CD4-positive, alpha-beta T cell treated with Interleukin-12 subunit alpha and Interleukin-12 subunit beta, for 1 hour (primary cell): Measurements from ENCODE around the gene RBPMS2.

Experiments
- DNase-seq: peaks from one replicate; pipeline ENCODE4 v3.0.0-alpha.2; 2020

Gene RBPMS2

DNA sequence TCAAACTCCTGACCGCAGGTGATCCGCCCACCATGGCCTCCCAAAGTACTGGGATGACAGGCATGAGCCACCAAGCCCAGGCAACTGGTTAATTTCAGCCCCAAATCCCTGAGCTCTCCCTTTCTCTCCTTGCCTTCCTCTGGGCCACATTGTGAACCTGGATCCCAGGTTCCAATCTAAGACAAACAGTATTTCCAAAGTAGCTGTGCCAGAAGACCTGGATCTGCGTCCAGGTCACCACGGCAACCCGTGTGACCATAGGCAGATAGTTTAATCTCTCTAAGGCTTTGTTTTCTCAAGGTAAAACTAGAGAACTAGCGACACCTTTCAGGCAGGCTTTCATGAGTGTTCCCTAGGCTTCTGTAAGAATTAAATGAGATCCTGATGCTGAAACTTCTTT is 5.9 kb upstream of the RBPMS2 start:
- no peak for DNase-seq

DNA sequence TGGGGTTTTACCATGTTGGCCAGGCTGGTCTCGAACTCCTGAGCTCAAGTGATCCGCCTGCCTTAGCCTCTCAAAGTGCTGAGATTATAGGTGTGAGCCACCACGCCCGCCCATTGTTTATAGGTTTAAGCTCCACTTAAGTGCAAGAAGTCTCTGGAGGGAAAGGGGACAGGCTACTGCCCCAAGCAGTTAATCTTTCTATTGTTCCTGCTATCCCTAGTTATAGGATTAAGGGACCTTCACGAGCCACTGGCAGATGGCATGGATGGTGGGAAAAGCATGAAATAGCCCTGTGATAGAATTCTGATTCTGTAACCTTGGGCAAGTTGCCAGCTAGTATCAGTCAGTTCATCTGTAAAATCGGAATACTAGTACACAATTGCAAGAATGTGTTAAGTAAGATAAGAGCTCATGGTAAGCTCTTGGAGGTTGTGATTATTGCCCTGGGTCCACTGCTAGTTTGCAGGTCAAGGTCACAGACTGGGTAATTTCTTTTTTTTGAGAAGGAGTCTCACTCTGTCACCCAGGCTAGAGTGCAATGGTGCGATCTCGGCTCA is 5.3 kb upstream of the RBPMS2 start:
- no peak for DNase-seq

DNA sequence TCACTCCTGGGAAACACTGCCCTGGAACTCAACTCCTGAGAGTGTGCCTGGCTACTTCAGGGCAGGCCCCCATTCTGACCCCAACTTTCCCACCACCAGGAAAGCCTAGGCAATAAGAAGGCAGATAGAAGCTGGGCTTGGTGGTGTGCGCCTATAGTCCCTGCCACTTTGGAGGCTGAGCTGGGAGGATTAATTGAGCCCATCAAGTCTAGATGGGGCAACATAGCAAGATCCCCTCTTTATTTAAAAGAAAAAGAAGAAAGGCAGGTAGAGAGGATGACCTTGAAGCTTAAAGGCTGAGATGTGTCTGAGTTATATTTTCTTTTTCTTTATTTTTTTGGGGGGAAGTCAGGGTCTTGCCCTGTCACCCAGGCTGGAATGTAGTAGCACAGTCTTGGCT is 4.2 kb upstream of the RBPMS2 start:
- DNase-seq: no peak

DNA sequence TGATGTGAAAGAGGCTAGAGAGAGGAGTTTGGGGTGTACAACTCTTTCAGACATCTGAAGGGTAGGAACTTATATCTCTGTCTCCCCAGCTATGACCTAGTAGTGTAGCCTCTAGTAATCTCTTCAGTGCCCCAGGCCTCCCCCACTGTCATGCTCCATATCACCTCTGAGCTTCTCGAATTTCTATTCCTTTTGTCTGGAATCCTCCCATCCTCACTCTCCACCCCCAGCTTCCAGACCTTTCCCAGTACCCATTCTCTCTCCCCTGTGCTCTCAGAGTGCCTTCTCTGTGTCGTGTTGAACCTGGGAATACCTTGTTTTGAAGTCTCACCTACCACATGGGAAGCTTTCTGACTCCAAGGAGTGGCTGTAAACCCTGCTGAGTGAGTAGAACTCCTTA is 3.6 kb upstream of the RBPMS2 start:
- DNase-seq: no peak

DNA sequence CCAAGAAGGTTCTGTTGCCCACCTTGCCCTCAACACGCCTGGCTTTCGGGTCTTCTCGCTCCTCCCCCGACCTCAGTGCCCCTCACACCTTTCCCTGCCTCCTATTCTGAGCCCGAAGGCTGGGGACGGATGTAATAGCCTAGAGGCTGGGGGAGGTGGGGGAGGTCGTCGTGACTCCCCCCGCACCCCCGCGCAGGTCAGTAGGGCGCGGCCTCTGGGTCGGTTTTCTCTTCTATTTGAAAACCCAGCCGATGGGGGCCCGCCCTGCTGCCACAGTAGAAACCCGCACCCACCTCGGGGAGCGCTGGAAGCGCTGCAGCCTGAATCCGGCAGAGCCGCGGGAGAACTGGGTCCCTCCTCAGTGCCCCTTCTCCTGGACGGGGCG is 1.0 kb upstream of the RBPMS2 start:
- no peak for DNase-seq

DNA sequence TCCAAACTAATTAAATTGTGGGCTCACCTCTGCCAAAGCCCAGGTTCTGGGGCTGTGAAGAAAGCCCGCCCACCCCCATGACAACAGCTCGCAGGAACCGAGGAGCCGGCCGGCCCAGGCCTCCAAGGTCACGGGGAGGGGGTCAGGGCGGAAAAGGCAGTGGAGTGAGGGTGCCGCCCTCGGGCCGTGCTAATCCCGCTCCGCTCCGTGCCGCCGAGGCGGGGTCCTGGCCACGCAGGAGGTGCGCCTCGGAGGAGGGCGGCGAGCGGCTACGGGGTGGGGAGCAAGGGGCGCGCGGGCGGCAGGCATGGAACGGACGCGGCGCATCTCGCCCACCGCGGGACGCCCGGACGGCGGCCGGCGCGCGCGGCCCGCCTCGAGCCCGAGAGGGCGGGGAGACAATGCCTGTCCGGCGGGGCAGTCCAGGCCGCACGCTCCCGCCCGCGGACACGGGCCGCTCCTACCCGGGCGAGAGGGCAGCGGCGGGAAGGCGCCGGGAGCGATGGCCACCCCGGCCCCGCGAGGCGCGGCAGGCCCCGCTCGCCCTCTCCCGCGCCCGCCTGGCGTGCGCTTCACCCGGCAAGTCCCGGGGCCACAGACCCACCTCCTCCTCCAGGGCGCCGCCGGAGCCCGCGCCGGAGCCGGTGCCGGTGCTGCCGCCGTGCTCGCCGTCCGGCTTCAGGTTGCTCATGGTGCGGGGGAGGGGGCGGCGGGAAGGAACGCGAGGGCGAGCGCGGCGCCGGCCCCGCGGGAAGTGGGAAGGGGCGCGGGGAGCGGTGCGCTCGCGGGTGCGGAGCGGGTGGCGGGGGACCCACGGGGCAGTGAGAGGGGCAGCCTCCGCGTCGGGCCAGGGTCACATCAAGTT is 528 bp downstream of the RBPMS2 start:
- DNase-seq: no peak

DNA sequence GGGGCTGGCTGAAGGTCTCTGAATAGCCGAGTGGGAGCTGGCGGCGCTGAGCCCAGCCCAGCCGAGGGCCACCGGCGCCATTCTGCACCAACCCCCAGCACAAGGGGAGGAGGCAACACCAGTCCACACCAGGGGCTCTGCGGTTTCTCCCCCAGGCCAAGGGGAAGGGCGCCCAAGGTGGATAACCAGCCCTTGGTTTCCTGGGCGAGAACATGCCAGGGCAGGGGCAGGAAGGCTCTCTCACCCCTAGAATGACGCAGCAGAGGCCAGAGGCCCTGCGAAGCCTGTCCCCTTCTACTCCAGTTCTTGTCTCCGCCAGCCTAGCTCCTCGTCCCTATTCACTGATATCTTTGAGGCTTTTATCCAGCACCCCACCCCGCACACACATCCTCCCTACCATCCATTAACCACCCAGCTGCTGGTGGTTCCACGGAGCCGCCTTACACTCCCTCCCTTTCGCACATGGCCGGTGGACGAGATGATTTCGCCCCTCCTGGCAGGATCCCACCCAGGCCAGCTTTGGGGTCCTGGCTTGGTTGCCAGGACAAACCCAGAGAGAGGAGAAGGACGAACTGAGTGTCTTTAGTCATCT is 1.3 kb downstream of the RBPMS2 start:
- DNase-seq: no peak

DNA sequence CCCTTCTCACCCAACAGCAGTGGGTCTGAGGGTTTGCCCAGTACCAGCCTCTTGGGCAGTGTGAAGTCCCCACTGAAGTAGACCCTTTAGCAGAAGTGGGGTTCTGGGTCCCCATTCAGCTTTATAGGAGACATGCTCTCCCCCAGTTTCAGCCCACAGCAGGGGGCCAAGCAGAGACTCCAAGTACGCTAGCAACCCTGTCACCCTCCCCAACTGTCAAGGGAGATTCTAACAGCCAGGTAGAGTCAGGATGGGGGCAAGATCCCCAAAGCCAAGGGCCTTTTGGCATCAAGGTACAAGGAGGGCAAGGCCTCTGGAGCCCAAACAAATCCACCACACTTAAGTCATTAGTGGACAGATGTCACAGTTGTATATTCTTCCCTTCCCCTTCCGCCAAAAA is 1.8 kb downstream of the RBPMS2 start:
- DNase-seq: no peak

DNA sequence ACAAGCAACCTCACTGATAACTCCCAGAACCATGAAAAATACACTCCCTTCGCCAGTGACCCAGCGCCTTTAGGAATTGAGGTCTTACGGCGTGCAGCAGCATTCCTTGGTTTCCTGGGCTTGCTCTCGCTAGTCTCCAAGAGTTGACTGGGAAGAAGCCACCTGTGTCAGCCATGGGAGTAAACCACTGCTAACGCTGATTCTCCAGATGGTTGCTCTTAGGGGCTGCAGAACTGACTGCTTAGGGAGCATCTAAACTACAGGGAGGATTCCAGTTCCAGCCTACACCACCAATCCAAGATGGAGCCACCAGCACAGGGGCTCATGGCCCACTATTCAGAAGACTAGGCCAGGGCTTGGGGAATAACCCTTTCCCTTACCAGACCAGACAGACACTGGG is 2.4 kb downstream of the RBPMS2 start:
- DNase-seq: no peak

DNA sequence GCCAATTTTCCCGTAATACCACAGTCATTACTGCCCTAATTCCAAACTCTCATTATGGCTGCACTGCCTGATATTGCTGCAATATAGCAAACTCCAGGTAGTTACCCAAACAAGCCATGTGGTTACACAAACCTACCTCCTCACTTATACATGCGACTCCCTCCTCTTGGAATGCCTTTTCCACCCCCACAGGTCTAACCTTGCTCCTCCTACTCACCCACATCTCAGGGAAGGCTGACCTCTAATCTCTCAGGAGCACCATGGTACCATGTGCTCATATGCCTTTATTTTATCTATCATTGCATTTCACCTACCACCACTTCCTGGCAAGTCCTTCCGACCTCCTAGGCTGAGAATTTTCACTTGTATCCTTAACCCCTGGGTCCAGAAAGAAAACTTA is 2.9 kb downstream of the RBPMS2 start:
- DNase-seq: no peak

DNA sequence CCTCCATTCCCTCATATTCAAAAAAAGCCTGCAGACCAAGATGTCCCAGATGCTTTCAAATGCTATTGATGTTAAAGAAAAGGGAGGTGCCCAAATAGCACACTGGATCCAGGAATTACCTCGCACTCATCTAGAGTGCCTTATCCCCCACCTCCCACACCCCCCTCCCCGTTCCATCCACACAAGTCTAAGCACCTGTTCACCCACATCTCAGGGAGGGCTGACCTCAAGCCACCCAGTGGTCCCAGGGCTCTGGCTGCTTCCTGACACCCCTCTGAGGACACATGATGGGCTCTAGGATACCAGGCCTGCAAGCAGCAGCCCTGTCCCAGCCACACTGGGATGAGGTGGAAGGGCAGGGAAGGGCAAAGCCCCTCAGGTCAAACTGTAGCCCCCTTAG is 4.8 kb downstream of the RBPMS2 start:
- no peak for DNase-seq

DNA sequence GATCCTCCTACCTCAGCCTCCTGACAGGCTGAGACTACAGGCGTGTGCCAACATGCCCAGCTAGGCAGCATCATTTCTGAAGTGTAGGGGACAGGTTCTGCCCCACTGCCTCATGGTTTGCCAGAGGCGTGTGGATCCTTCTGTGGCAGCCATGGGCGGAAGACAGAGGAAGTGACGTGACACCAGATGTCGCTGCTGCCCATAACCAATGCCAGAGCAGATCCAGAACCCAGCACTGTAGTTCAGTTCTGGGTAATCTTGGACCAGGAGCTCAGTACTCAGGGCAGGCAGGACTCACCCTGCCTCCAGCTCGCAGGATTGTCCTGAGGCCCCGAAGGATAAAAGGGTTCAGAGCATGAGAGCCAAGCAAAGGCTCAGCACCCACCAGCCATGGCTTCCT is 8.2 kb downstream of the RBPMS2 start:
- peak; percentile 20 for DNase-seq

DNA sequence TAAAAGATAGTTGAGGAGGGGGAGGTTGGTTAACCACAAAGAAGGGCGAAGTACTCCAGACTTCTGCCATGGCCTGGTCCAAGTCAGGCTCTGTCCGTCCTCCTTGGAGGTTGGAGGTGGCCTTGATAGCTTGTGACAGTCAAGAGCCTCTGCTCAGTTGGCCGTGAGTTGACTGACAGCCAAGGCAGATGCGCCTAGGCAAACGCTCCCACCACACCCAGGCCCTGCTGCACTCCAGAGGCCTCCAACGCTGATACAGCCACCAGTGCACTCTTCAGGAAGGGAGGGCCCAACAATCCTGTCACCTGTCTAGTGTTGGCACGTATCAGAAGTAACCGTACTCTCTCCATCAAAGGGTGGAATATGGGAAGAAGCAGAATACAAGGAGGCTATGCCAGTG is 9.3 kb downstream of the RBPMS2 start:
- no peak for DNase-seq

DNA sequence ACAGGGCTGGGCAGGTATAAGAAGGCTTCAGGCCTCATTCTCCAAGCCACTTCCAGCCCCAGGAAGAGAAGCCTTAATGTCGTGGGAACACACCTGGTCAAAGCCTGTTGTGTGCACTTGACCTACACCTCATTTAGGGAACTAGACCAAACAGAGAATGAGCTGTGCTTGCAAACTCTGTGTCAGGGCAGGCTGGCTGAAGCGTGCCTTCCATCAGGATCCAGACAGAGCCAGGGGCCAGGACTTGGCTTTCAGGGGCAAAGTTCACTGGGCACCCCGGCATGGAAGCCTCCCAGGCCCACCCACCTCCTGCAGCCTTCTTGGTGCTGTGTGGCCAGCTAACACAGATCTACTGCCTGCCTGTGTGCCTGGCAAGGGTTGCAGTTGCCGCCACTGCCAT is 11.5 kb downstream of the RBPMS2 start:
- DNase-seq: no peak

DNA sequence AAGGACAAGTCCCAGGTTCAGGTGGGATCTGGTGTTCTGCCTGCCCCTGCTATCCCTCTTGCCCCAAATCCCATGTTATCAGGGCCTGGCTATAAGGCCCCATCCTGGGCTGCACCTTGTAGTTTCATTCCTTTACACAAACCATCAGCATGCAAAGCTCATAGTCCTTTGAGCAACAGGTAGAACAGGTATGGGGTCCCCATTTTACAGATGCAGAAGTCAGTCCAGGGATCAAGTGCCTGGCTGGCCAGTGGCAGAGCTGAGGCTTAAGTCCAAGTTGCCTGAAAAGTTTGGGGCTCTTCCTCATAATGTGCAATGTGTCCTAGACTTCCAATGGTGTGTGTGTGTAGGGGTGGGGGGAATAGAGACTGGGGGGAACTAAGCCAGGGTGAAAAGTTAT is 11.9 kb downstream of the RBPMS2 start:
- no peak for DNase-seq

DNA sequence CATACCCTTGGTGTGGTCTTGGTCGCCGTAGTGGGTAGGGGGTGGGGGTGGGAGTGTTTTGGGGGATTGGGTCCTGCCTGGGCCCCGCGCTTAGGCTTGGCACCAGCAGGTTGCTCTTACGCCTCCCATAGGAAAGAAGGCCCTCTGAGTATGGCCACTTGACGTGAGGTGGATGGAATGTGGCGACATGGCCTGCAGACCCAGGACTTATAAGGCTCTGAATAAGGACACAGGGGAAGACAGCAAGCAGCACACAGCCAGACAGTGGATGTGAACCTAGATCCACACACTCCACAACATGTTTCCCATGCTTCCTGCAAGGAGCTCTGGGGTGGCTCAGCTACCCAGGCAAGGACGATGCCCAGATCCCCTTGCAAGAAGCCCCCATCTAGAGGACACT is 12.4 kb downstream of the RBPMS2 start:
- DNase-seq: no peak

DNA sequence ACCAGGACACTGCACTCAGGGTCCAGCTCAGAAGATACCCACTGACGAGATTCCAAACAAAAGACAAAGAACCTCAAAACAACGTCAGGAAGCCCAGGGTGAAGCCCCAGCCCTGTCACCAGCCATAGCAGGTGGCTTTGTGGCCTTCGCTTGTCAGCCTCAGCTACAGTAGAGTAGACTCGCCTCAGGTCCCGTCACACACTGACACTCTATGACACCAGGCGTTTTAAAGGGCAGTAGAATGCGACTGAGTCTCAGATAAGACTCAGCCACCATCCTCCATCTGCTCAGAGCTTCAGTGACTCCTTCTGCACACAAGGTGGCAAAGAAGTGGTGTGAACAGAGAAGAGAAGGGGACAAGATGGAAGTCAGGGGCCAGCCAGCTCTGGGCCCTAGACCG is 12.8 kb downstream of the RBPMS2 start:
- DNase-seq: no peak

DNA sequence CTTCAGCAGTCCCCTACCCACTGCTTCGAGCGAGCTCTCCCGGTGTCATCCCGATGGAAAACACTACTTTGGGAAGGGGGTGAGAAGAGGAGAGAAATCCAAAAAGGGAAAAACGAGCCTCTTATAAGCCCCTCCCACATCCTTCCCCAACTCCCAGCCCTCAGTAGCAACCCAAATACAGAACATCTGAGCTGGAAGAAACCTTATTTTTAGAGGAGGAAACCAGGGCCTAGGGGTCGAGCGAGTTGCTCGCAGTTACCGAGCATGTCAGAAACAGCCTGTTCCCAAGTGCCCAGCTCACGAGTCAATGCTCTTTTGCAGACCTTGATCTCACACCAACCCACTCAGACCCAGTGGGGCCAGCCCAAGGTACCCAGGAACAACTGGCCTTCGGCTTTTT is 14.2 kb downstream of the RBPMS2 start:
- DNase-seq: no peak

DNA sequence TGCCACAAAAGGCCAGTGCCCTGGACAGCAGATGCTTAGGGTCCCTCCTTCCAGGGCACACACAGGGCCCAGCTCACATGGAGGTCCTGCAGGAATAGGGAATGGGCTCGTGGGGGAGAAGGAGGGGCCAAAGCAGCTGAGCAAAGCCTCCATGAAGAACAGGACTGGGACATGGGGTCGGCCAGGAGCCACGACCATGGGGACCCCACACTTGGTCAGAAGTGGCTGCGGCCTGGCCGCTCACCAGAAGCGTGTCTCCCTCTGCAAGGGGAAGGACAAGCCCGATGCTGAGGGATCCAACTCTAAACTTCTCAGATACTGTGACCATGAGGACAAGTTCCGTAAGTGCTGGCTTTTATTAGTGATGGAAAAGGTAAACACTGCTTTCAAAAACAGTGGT is 15.3 kb downstream of the RBPMS2 start:
- DNase-seq: no peak

DNA sequence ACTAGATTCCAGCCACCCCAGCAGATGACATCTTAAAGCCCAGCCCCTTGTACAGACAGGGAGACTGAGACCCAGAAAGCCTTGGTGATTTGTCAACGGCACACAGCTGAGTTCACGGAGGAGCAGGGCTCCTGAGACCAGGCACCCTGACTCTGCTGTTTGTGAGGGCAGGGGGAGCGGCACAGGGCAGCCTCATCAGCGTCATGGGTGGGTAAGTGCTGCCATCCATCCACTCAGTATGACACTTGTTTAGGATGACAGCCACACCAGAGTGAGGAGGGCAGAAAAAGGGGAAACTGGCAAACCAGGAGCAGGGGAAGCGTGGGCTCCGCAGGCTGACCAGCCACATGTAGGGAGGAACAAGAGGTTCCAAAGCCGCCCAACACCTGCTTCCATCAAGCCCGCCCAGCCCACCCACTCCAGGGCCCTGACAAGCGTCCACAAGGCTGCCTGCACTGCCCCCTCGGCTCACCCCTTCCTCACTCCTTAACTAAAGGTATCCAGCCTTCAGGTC is 19.9 kb downstream of the RBPMS2 start:
- no peak for DNase-seq

DNA sequence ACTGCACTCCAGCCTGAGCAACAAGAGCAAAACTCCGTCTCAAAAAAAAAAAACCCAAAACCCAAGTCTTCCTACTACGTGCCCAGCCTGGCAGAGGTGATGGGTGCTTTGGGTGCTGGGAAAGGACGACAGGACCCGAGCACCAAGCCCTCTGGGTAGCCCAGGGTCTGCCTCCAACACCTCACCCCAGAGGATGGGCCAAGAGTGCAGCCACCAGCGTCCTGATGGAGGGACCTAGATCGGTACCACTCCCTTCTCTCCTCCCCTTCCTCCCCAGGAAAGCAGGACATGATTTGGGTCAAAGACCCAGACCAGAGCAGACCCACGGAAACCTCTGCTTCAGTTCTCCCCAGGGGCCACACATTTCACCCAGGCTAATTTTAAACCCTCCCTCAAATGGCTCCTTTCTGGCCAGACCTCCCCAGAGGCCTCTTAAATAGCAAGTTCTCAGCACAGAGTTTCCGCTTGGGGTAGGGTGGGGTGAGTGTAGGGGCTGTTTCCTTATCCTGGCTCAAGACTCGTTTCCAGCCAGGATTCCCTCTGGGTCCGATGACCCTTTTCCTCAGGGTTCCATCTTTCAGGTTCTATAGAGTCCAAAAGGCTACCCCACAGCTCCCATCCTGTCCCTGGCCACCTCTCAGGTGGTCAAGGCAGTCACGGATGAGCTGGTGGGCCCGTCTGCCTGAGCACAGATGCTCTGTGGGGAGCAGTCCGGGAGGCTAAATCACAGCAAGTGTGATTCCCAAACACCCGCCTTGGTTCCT is 20.5 kb downstream of the RBPMS2 start:
- DNase-seq: no peak

DNA sequence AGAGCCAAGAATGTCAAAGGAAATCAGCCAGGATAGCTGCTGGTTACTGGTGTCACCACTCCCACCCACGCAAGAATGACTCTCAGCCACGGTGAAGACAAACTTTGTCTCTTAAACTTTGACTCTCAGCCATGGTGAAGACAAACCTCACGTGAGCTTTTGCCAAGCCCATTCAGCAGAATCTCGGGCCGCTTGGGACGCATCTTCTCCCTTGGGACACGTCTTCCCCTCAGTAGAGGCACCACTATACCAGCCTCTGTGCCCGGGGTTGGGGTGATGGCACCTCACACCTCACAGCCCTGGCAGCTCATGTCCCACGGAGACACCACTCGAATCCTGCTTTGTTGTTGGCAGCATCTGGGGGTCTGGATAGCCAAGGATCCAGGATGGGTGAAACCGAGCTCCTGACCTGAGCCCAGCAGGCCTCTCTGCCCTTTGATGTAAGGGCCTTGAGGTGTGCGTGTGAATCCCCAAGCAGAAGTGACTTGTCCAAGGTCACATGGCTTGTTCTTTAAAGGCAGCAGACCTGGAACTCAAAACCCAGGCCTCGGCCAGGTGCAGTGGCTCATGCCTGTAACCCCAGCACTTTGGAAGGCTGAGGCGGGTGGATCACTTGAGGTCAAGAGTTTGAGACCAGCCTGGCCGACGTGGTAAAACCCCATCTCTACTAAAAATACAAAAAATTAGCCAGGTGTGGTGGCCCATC is 21.8 kb downstream of the RBPMS2 start:
- DNase-seq: no peak

DNA sequence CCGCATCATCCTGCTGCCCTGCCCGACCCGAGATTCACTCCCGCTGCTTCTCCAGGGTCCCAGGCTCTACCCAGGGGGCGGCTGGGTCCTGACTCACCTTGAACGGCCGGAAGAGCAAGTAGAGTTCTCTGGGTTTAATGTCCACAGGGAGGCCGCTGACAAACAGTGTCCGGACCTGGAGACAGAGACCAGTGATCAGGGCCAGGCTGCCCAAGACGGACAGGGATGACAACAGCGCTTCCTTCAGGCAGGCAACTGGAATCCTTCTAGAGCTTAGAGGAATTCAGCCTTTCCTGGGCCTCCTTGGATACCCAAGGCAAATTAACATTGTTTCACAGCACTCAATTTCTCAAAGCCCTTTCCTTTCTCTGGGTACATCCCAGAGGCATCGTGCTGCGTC is 23.9 kb downstream of the RBPMS2 start:
- DNase-seq: no peak
